Cardiac muscle cell (in vitro differentiated cells and primary cell): Measurements from ENCODE around the gene WDPCP. TPM values are rescaled to one million over a fixed set of nuclear protein-coding genes. Genes with fewer than 3 reads are reported as not detected.
A peak's percentile ranks its signal among the peaks of the same experiment; 100 is the strongest.

Source experiments
- DNase-seq, 2 donors: peaks; one replicate each; pipeline versions ENCODE4 v3.0.0 to v3.0.0-alpha.2; 2010 to 2017; ENCODE audit warnings: low read depth in 1 of 2, low spot score in 1 of 2
- H3K27ac ChIP-seq: fragments of 200-600 bp; sonication (generic); 2 replicates; pipeline ENCODE4 v1.5.1; 2016
- H3K27me3 ChIP-seq: fragments of 200-600 bp; sonication (generic); 2 replicates; pipeline ENCODE4 v1.6.0; 2016; ENCODE audit warnings: control low read depth
- H3K36me3 ChIP-seq: fragments of 200-600 bp; sonication (generic); 2 replicates; pipeline ENCODE4 v1.5.1; 2016; ENCODE audit warnings: control low read depth
- H3K4me1 ChIP-seq: fragments of 200-600 bp; sonication (generic); 2 replicates; pipeline ENCODE4 v1.8.1; 2017; ENCODE audit warnings: low read depth, mild to moderate bottlenecking, mixed run types
- H3K4me3 ChIP-seq: fragments of 200-600 bp; sonication (generic); 2 replicates; pipeline ENCODE4 v1.5.1; 2016; ENCODE audit warnings: mild to moderate bottlenecking
- H3K9me3 ChIP-seq: fragments of 200-600 bp; sonication (generic); 2 replicates; pipeline ENCODE4 v1.5.1; 2017; ENCODE audit warnings: low read depth, mild to moderate bottlenecking, control low read depth
- polyA plus RNA-seq: library from polyadenylated mRNA; unstranded; fragments of >200 nt; fragmentation: Nextera tagmentation; extraction: Ambion mirVana; gene quantifications from 2 replicates; pipeline ENCODE4 v1.2.1, GENCODE V29; 2016
- total RNA-seq: library from RNA; depleted of rRNA; stranded (reverse); fragments of >200 nt; gene quantifications from 2 replicates; pipeline ENCODE4 v1.2.3, GENCODE V29; 2016
- TF ChIP-seq, protein P1 (sequence below): IDR thresholded peaks from 2 replicates; pipeline ENCODE4 v1.5.1; 2012; ENCODE audit warnings: low read depth, mild to moderate bottlenecking, low read length

WDPCP gene
- total and polyA plus RNA-seq, 2 experiments from 2014 or later: 6.7 to 9.2 TPM

DNA sequence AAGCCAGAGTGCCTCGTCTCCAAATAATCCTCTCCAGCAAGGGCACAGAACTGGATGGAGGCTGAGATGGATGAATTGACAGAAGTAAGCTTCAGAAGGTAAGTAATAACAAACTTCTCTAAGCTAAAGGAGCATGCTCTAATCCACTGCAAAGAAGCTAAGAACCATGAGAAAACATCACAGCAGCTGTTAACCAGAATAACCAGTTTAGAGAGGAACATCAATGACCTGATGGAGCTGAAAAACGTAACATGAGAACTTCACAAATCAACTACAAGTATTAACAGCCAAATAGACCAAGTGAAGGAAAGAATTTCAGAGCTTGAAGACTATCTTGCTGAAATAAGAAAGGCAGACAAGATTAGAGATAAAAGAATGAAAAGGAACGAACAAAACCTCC, 32.3 kb downstream of the WDPCP start:
- DNase-seq: no peak
- H3K27ac ChIP-seq: no peak overlapping the region
- no peaks in the 10 kb centered on the region for H3K27me3 ChIP-seq
- no peaks in the 10 kb centered on the region for H3K36me3 ChIP-seq
- H3K4me1 ChIP-seq: no peaks in the 10 kb centered on the region
- no peaks in the 10 kb centered on the region for H3K9me3 ChIP-seq
- H3K4me3 ChIP-seq: no peak overlapping the region
- TF ChIP-seq, protein P1, sequence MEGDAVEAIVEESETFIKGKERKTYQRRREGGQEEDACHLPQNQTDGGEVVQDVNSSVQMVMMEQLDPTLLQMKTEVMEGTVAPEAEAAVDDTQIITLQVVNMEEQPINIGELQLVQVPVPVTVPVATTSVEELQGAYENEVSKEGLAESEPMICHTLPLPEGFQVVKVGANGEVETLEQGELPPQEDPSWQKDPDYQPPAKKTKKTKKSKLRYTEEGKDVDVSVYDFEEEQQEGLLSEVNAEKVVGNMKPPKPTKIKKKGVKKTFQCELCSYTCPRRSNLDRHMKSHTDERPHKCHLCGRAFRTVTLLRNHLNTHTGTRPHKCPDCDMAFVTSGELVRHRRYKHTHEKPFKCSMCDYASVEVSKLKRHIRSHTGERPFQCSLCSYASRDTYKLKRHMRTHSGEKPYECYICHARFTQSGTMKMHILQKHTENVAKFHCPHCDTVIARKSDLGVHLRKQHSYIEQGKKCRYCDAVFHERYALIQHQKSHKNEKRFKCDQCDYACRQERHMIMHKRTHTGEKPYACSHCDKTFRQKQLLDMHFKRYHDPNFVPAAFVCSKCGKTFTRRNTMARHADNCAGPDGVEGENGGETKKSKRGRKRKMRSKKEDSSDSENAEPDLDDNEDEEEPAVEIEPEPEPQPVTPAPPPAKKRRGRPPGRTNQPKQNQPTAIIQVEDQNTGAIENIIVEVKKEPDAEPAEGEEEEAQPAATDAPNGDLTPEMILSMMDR: no peak

DNA sequence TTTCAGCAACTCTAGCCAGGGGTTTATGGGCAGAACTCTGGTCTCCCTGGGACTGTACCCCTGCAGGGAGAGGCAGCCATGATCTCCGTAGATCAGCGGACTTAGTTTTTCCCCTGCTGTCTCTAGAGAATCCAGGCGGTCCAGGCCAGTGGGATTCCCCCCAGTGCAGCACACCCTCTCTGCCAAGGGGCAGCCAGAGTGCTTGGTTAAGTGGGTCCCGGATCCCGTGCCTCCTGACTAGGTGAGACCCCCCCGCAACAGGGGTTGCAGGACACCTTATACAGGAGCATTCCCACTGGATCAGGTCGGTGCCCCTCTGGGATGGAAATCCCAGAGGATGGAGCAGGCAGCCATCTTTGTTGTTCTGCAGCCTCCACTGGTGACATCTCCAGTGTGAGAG, 33.0 kb downstream of the WDPCP start:
- TF ChIP-seq, protein P1: no peak
- Histone ChIP-seq H3K9me3 (no peaks in the 10 kb centered on the region), H3K4me1 (no peaks in the 10 kb centered on the region), H3K27ac (no peak overlapping the region), H3K4me3 (no peak overlapping the region), H3K36me3 (no peaks in the 10 kb centered on the region), H3K27me3 (no peaks in the 10 kb centered on the region)
- no peak for DNase-seq

DNA sequence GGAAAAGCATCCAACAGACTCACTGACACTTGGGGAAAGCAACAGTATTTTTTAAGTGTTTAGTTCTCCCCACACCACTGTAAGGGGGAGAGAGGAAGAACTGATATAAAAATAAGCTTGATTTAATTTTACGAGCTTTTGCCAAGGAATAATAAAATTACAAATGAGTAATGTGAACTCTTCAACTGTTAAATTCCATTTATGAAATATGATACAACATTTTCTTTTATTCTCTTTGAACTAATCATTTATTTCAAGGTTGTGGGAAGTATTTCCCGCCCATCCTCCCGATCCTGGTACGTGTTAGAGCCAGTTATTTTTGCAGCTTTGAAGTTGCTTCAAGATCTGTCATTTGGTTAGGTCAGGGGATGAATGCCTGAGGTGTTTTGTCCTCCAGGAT, 35.2 kb downstream of the WDPCP start:
- DNase-seq: peak in 1 of 2 donors; percentile 6
- Histone ChIP-seq H3K9me3 (no peaks in the 10 kb centered on the region), H3K36me3 (no peaks in the 10 kb centered on the region), H3K27ac (no peak overlapping the region), H3K27me3 (no peaks in the 10 kb centered on the region), H3K4me1 (no peaks in the 10 kb centered on the region), H3K4me3 (no peak overlapping the region)
- TF ChIP-seq, protein P1: no peak

DNA sequence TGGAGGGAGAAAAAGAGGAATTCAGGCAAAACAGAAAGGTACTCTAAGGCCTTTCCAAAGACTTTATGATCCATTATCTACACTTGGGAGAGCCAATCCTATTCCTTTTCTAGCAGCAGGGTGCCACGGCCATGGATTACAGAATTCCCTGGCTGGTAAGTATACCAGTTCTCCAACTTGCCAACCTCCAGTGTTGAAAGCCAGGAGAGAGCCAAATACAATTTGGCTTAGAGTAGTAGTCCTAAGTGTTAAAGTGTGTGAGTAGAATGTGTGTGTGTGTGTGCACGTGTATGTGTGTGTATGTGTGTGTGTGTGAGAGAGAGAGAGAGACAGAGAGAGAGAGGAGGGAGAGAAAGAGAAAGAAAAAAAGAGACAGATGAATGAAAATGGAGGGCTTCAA, 43.3 kb downstream of the WDPCP start:
- H3K27ac ChIP-seq: no peak overlapping the region
- H3K4me1 ChIP-seq: no peaks in the 10 kb centered on the region
- no peaks in the 10 kb centered on the region for H3K27me3 ChIP-seq
- TF ChIP-seq, protein P1: no peak
- no peaks in the 10 kb centered on the region for H3K9me3 ChIP-seq
- H3K4me3 ChIP-seq: no peak overlapping the region
- DNase-seq: no peak
- H3K36me3 ChIP-seq: no peaks in the 10 kb centered on the region

DNA sequence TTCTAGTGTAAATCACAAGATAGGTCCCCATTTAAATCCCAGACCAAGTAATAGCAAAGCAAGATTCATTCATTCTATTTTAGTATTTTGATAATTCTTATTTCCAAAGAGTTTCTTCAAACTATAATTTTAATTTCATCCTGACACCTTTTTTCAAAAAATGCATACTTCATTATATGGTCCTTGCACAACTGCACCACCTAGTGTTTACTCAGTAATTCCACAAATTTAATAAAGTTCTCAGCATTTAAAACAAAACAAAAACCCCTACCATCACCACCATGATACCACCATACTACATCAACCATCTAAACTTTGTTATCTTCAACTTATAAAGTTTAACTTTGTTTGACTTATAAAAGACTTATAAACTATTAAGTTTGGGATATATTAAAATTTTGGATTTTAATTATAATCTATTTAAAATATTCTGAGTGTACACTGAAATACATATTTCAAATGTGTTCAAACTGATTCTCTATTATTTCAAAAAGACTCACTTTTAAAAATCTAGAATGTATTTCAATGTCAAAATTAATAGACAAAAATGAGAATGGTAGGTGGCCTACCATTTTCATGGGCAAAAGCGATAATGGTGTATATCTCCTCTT, 44.2 kb downstream of the WDPCP start:
- no peaks in the 10 kb centered on the region for H3K27me3 ChIP-seq
- peak; percentile 20 to 45 for DNase-seq
- TF ChIP-seq, protein P1: peak; percentile 57

More for the DNA sequence above, 44.2 kb downstream of the WDPCP start:
- H3K4me1 ChIP-seq: no peaks in the 10 kb centered on the region
- no peaks in the 10 kb centered on the region for H3K36me3 ChIP-seq
- no peak overlapping the region for H3K27ac ChIP-seq
- no peaks in the 10 kb centered on the region for H3K9me3 ChIP-seq
- H3K4me3 ChIP-seq: no peak overlapping the region
